Ascending aorta (tissue), 2 donors: ENCODE results near the gene DYNC1I1. TPM values are rescaled to one million over a fixed set of nuclear protein-coding genes. Genes with fewer than 3 reads are reported as not detected.

ENCODE experiments used
- DNase-seq, 2 donors: peaks; one replicate each; pipeline ENCODE4 v3.0.0-alpha.2; 2019; ENCODE audit warnings: low spot score in 2 of 2
- H3K27ac ChIP-seq, 2 donors: fragments of 200-600 bp; sonication (generic); one replicate each; pipeline ENCODE4 v1.5.1; 2016 to 2017; ENCODE audit warnings: mild to moderate bottlenecking in 1 of 2
- H3K27me3 ChIP-seq: fragments of 200-600 bp; sonication (generic); one replicate; pipeline ENCODE4 v1.5.1; 2017
- H3K36me3 ChIP-seq, 2 donors: fragments of 200-600 bp; sonication (generic); one replicate each; pipeline ENCODE4 v1.5.1; 2016
- H3K4me1 ChIP-seq, 2 donors: fragments of 200-600 bp; sonication (generic); one replicate each; pipeline ENCODE4 v1.5.1; 2016 to 2017; ENCODE audit warnings: mild to moderate bottlenecking in 1 of 2
- H3K4me3 ChIP-seq, 2 donors: fragments of 200-600 bp; sonication (generic); one replicate each; pipeline ENCODE4 v1.5.1; 2016 to 2017; ENCODE audit warnings: mild to moderate bottlenecking in 1 of 2
- H3K9me3 ChIP-seq, 2 donors: fragments of 200-600 bp; sonication (generic); one replicate each; pipeline ENCODE4 v1.5.1; 2016
- CTCF ChIP-seq, 3 experiments: fragments of 200-600 bp in 2 of 3; fragments of 450-650 bp in 1 of 3; sonication (generic) in 2 of 3; IDR thresholded peaks; one replicate each; pipeline ENCODE4 v1.5.1; 2016 to 2019; ENCODE audit warnings: antibody characterized with exemption in 3 of 3, mild to moderate bottlenecking in 1 of 3, moderate library complexity in 1 of 3
- intact Hi-C: fragments of 100-400 bp; cut with DNase I; formaldehyde crosslinking; loops from one replicate; pipeline ENCODE4 v1.15.1; 2023
- total RNA-seq: library from RNA; depleted of rRNA; stranded (reverse); fragments of >200 nt; gene quantifications from one replicate; pipeline ENCODE4 v1.1.0, GENCODE V29; 2016

DYNC1I1 gene
- total RNA-seq, 1 donor from 2014 or later: 13.2 TPM

DNA sequence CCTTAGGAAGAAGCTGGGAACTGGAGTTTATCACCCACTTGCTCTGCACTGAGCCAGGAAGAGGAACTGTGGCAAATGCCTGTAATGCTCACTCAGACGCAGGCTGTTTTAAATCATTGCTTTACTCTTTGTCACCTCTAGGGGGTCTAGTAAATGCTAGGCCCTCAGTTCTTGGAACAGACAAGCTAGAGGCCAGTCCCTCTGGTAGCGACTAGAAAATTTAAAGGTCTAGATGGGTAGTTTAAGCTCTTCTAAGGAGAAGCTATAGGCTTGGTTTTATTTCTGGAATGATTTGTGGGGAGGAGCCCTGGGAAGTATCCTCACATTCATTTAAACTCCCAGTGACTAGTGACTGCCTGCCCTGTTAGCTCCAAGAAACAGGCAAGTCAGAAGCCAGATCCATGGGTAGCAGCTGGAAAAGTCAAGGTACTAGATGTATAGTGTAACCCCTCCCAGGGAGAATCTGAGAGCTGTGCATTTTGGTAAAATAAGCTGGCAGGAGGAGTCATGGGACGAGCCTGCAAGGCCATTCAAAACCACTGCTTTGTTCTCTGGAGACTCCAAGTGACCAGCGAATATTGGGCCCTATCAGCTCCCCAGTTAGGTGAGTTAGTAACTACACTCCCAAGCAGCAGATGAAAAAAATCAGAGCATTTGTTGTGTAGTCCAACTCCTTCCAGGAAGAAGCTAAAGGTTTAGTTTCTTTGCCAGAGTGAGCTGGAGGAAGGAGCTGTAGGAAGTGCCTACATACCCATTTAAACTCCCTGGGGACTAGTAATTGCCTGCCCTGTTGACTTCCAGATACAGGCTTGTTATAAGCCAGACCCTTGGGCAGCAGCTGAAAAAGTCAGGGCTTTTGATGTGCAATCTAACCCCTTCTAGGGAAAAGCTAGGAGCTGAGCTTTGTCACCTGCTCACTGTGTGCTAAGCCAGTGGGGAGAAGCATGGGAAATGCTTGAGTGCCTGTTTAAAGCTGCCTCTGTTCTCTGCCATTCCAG lies 68.9 kb downstream of the DYNC1I1 start:
- peaks cover 0 to 13% of the 10 kb centered on the region in 2 donors for H3K9me3 ChIP-seq
- no peaks in the 10 kb centered on the region for H3K27me3 ChIP-seq
- no peak for DNase-seq
- intact Hi-C loops: no loop called here
- no peak overlapping the region for H3K4me3 ChIP-seq
- H3K36me3 ChIP-seq: no peaks in the 10 kb centered on the region
- no peak for TF ChIP-seq CTCF (IDR thresholded peaks at IDR 0.05)
- H3K4me1 ChIP-seq: no peaks in the 10 kb centered on the region
- H3K27ac ChIP-seq: no peak overlapping the region

DNA sequence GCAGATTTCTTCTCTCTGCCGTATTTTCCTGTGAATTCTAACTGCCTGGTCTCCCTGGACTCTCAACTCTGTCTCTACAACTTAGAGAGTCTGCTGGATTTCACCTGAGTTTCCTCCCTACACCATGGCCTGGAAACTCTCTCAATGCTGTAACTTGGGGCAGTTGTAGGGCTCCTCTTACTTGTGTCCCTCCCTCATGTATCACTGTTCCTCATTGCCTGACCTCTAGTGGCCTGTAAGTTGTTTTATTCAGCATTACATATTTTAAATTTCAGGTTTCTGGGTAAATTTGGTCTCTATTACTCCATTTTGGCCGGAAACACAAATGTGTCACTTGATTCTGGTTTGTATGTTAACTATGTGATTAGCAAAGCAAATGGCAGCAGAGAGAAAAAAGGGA lies 70.9 kb downstream of the DYNC1I1 start:
- TF ChIP-seq CTCF (IDR thresholded peaks at IDR 0.05): no peak
- Histone ChIP-seq H3K36me3 (no peaks in the 10 kb centered on the region), H3K27me3 (no peaks in the 10 kb centered on the region), H3K9me3 (peaks cover 0 to 7% of the 10 kb centered on the region in 2 donors), H3K4me3 (no peak overlapping the region), H3K27ac (no peak overlapping the region), H3K4me1 (no peaks in the 10 kb centered on the region)
- no peak for DNase-seq
- intact Hi-C loops: no loop called here

DNA sequence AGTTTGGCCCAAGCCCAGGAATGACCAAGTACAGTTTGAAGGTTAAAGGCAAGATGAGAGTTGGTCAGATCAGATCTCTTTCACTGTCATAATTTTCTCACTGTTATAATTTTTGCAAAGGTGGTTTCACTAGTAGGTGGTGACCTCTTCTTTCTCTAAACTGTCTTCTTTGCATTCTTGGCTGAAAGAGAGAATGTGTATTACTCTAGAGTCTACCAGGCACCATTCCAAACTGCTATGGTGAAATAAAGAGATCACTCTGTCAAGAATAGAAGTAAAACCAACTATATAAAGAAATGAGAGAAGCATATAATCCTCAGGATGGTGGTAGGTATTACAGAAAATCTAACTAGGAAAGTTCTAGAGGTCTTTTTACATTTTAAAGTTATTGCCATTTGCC lies 72.7 kb downstream of the DYNC1I1 start:
- no peak for DNase-seq
- TF ChIP-seq CTCF (IDR thresholded peaks at IDR 0.05): no peak
- intact Hi-C loops: no loop called here
- Histone ChIP-seq H3K4me3 (no peak overlapping the region), H3K4me1 (no peaks in the 10 kb centered on the region), H3K27ac (no peak overlapping the region), H3K27me3 (no peaks in the 10 kb centered on the region), H3K36me3 (no peaks in the 10 kb centered on the region), H3K9me3 (no peaks in the 10 kb centered on the region)

DNA sequence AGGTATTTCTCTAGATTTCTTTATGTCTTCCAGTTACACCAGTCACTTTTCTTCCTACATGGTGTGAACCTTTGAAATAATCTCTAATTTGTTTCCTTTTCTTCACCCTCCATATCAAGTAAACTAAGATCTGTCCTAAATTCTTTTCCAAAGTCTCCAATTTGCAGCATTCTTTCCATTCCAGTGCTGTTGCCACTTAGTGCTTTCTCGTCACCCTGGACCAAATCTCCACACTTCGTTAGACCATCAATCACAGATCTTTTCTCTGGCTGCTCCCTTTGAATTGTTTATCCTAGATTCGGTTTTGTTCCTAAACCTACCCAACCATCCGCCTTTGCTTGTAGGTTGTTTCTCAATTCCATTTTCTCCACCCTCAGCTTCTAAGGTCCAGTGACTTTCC lies 74.7 kb downstream of the DYNC1I1 start:
- Histone ChIP-seq H3K27me3 (no peaks in the 10 kb centered on the region), H3K27ac (no peak overlapping the region), H3K36me3 (no peaks in the 10 kb centered on the region), H3K4me1 (no peaks in the 10 kb centered on the region), H3K4me3 (no peak overlapping the region), H3K9me3 (no peaks in the 10 kb centered on the region)
- intact Hi-C loops: no loop called here
- DNase-seq: no peak
- no peak for TF ChIP-seq CTCF (IDR thresholded peaks at IDR 0.05)

GRCh38 chr7:95859429-95859828 lies 87.1 kb downstream of the DYNC1I1 start:
- no peak overlapping the region for H3K27ac ChIP-seq
- H3K36me3 ChIP-seq: no peaks in the 10 kb centered on the region
- H3K9me3 ChIP-seq: no peaks in the 10 kb centered on the region
- H3K4me3 ChIP-seq: no peak overlapping the region
- no peak for DNase-seq
- intact Hi-C loops: no loop called here
- peaks cover 0 to 5% of the 10 kb centered on the region in 2 donors for H3K4me1 ChIP-seq
- no peaks in the 10 kb centered on the region for H3K27me3 ChIP-seq
- TF ChIP-seq CTCF (IDR thresholded peaks at IDR 0.05): no peak
